AG09319 (cell line): ENCODE data around the gene NEK7.
"Not testable (repeated sequence)": the region's sequence is repeated elsewhere in the genome, so short reads cannot be mapped to it uniquely, and the experiment has no call there.

Experiments used
- DNase-seq: peaks from one replicate; pipeline ENCODE4 v3.0.0-alpha.2; 2010; ENCODE audit warnings: low read depth; ENCODE audit errors: extremely low read depth
- CTCF ChIP-seq: IDR thresholded peaks from 2 replicates; pipeline ENCODE4 v1.5.1; 2011; ENCODE audit warnings: low read depth, mild to moderate bottlenecking, inconsistent platforms, low read length, moderate library complexity

The NEK7 gene

GRCh38 chr1:198125995-198126735, 30.6 kb upstream of the NEK7 start:
- DNase-seq: peak; percentile 54
- TF ChIP-seq CTCF: no peak

- no peak for DNase-seq
- TF ChIP-seq CTCF: no peak
Measured at GRCh38 chr1:198128533-198128932, 28.3 kb upstream of the NEK7 start.

GRCh38 chr1:198130053-198130452, 26.7 kb upstream of the NEK7 start:
- DNase-seq: not testable (repeated sequence)

- DNase-seq: no peak
- TF ChIP-seq CTCF: no peak
Measured at GRCh38 chr1:198132060-198132781, 24.6 kb upstream of the NEK7 start.

GRCh38 chr1:198134252-198134651, 22.5 kb upstream of the NEK7 start:
- TF ChIP-seq CTCF: no peak
- DNase-seq: no peak

GRCh38 chr1:198135366-198135765, 21.4 kb upstream of the NEK7 start:
- DNase-seq: no peak
- TF ChIP-seq CTCF: no peak

GRCh38 chr1:198141668-198142351, 15.0 kb upstream of the NEK7 start:
- no peak for DNase-seq
- TF ChIP-seq CTCF: no peak
